Spleen (tissue), 7 donors: ENCODE measurements around the gene LRBA.

Experiments
- CTCF ChIP-seq, 11 experiments: fragments of 200-600 bp in 7 of 11; fragments of 450-650 bp in 4 of 11; sonication (generic) in 4 of 11; IDR thresholded peaks in 8 of 11; conservative IDR thresholded peaks in 3 of 11; 1 replicate in 7 of 11; 2 replicates in 4 of 11; pipeline versions ENCODE4 v1.4.0 to v1.8.0; 2016 to 2021; ENCODE audit warnings: antibody characterized with exemption in 11 of 11, inconsistent platforms in 4 of 11, mild to moderate bottlenecking in 1 of 11
- POLR2AphosphoS5 ChIP-seq, 3 donors: sonication (generic); formaldehyde crosslinking; IDR thresholded peaks; one replicate each; pipeline ENCODE4 v1.5.1; 2017; ENCODE audit warnings: antibody characterized with exemption in 3 of 3
- donor health status: DM: no; HTN: no; CAD: no; lungs with moderate emphysema.
- donor health status: DM: no; HTN: no; CAD: no.
- donor health status: DM: no; HTN: no; CAD: no.

DNA sequence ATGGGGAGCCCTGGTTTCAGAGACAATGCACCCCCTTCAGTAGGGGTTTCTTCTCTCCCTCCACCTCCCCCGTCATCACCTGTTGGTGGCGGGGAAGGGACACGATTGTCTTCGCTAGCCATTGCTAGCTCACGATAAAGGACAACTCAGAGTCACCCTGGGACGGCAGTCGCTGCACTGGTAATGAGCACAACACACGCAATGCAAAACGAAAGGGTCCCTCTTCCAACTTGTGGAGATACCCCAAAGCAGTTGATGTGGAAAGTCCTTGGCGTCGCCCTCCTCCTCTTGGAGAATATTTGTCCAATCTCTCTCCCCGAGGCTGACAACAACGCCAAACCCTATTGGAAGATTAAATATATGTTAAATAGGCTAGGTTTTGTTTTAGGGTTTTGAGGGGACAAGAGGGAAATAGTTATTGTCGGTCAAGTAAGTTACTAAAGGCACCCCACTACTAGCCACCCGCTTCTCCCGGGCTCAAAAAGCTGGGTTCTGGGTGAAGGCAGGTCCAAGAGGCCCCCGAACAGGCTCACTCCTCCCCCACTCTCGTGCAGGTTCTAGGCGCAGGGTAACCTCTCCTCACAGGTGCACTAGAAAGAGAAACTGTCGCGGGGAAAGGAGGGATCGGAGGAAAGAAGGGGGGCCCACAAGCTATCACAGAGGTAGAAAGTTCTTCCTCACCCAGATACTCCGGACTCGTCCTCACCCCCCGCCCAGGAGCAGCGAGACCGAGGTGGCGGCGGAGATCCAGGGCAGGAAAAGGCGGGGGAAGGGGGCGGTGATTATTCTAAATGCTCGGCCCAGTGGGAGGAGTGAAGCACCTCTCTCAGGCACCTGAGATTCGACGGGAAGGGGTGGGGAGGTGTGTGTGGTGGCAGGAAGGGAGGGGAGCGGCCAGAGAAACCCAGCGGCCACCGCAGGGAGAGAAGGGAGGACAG, at the start of gene LRBA:
- TF ChIP-seq CTCF (IDR thresholded peaks at IDR 0.05 in 8 of 11, conservative IDR thresholded peaks at IDR 0.05 in 3 of 11) (no peak), POLR2AphosphoS5 (IDR thresholded peaks at IDR 0.05) (peak in 2 of 3 donors; percentile 3 to 24)
